Astrocyte (in vitro differentiated cells and primary cell): ENCODE measurements around the gene PI16. TPM values are rescaled to one million over a fixed set of nuclear protein-coding genes. Genes with fewer than 3 reads are reported as not detected.
"Not testable (repeated sequence)": the region's sequence is repeated elsewhere in the genome, so short reads cannot be mapped to it uniquely, and the experiment has no call there.

Source experiments
- DNase-seq: peaks from one replicate; pipeline ENCODE4 v3.0.0-alpha.2; 2010; ENCODE audit warnings: low read depth
- FAIRE-seq: peaks from 2 replicates; lab custom pipeline; 2011; peaks lifted over from hg19 to GRCh38; lab: Jason Lieb, UNC
- H2AFZ ChIP-seq: 2 replicates; pipeline ENCODE4 v1.6.0; 2012; ENCODE audit warnings: low read depth, low read length, inconsistent platforms
- H3K27ac ChIP-seq: 2 replicates; pipeline ENCODE4 v1.5.1; 2011; ENCODE audit warnings: low read depth, low read length, inconsistent platforms
- H3K27me3 ChIP-seq: 2 replicates; pipeline ENCODE4 v1.6.0; 2011; ENCODE audit warnings: low read length, inconsistent platforms; ENCODE audit not compliant: insufficient read depth
- H3K36me3 ChIP-seq: 2 replicates; pipeline ENCODE4 v1.5.1; 2011; ENCODE audit warnings: low read length, inconsistent platforms; ENCODE audit not compliant: insufficient read depth
- H3K4me1 ChIP-seq: 2 replicates; pipeline ENCODE4 v1.5.1; 2011; ENCODE audit warnings: low read length, inconsistent platforms; ENCODE audit not compliant: insufficient read depth
- H3K4me2 ChIP-seq: 2 replicates; pipeline ENCODE4 v1.6.0; 2012; ENCODE audit warnings: low read length, inconsistent platforms
- H3K4me3 ChIP-seq: 2 replicates; pipeline ENCODE4 v1.5.1; 2011; ENCODE audit warnings: low read depth, mild to moderate bottlenecking, low read length, inconsistent platforms; ENCODE audit not compliant: insufficient read depth
- H3K79me2 ChIP-seq: 2 replicates; pipeline ENCODE4 v1.6.0; 2012; ENCODE audit warnings: mild to moderate bottlenecking, low read length, inconsistent platforms; ENCODE audit not compliant: insufficient read depth
- H3K9ac ChIP-seq: 2 replicates; pipeline ENCODE4 v1.6.0; 2012; ENCODE audit warnings: mild to moderate bottlenecking, low read length, inconsistent platforms
- H3K9me3 ChIP-seq: 2 replicates; pipeline ENCODE4 v1.5.1; 2012; ENCODE audit warnings: low read depth, mild to moderate bottlenecking, low read length, inconsistent platforms; ENCODE audit not compliant: insufficient read depth
- H4K20me1 ChIP-seq: 2 replicates; pipeline ENCODE4 v1.6.0; 2012; ENCODE audit warnings: low read length, inconsistent platforms; ENCODE audit not compliant: insufficient read depth
- H3K27ac Mint-ChIP-seq: one replicate; pipeline ENCODE4 v1.8.0; 2021; ENCODE audit warnings: mild to moderate bottlenecking, mixed read lengths; ENCODE audit not compliant: unreplicated experiment
- H3K27me3 Mint-ChIP-seq: one replicate; pipeline ENCODE4 v1.8.0; 2021; ENCODE audit warnings: low read depth, mixed read lengths; ENCODE audit not compliant: unreplicated experiment
- H3K36me3 Mint-ChIP-seq: one replicate; pipeline ENCODE4 v1.8.0; 2021; ENCODE audit warnings: low read depth, mixed read lengths; ENCODE audit not compliant: unreplicated experiment
- H3K4me1 Mint-ChIP-seq: one replicate; pipeline ENCODE4 v1.8.0; 2021; ENCODE audit warnings: low read depth, mixed read lengths; ENCODE audit not compliant: unreplicated experiment
- H3K4me3 Mint-ChIP-seq: one replicate; pipeline ENCODE4 v1.8.0; 2021; ENCODE audit warnings: mild to moderate bottlenecking, moderate library complexity, mixed read lengths; ENCODE audit not compliant: unreplicated experiment
- H3K9me3 Mint-ChIP-seq: one replicate; pipeline ENCODE4 v1.8.0; 2021; ENCODE audit warnings: mild to moderate bottlenecking, mixed read lengths; ENCODE audit not compliant: unreplicated experiment
- EZH2 ChIP-seq: IDR thresholded peaks from 2 replicates; pipeline ENCODE4 v1.6.1; 2012; ENCODE audit warnings: mild to moderate bottlenecking, low read length, inconsistent platforms; ENCODE audit not compliant: insufficient read depth
- total RNA-seq: library from RNA; stranded (reverse); gene quantifications from 2 replicates; pipeline ENCODE4 v1.2.1, GENCODE V29; 2021
- TF ChIP-seq, protein P1 (sequence below): IDR thresholded peaks from 2 replicates; pipeline ENCODE4 v1.5.1; 2011; ENCODE audit warnings: low read depth, mild to moderate bottlenecking, inconsistent platforms, low read length, moderate library complexity; ENCODE audit not compliant: insufficient read depth

The PI16 gene
- total RNA-seq, 1 donor from 2014 or later, result not detected

- peak within 1 kb of the TSS; percentile 96 for H3K4me2 ChIP-seq
- TF ChIP-seq, protein P1, sequence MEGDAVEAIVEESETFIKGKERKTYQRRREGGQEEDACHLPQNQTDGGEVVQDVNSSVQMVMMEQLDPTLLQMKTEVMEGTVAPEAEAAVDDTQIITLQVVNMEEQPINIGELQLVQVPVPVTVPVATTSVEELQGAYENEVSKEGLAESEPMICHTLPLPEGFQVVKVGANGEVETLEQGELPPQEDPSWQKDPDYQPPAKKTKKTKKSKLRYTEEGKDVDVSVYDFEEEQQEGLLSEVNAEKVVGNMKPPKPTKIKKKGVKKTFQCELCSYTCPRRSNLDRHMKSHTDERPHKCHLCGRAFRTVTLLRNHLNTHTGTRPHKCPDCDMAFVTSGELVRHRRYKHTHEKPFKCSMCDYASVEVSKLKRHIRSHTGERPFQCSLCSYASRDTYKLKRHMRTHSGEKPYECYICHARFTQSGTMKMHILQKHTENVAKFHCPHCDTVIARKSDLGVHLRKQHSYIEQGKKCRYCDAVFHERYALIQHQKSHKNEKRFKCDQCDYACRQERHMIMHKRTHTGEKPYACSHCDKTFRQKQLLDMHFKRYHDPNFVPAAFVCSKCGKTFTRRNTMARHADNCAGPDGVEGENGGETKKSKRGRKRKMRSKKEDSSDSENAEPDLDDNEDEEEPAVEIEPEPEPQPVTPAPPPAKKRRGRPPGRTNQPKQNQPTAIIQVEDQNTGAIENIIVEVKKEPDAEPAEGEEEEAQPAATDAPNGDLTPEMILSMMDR, result no peak
- no peak for TF ChIP-seq EZH2
- FAIRE-seq (no peak), DNase-seq (peak; percentile 81)
- peak within 1 kb of the TSS; percentile 94 for H3K4me3 ChIP-seq
- H3K4me1 ChIP-seq, result peaks cover 20% of the 10 kb centered on the region
- Mint-ChIP-seq H3K9me3 (peaks cover 2% of the 10 kb centered on the region), H3K4me3 (peak within 1 kb of the TSS; percentile 96), H3K36me3 (no peaks in the 10 kb centered on the region), H3K27ac (peak within 1 kb of the TSS; percentile 97), H3K27me3 (no peaks in the 10 kb centered on the region), H3K4me1 (peaks cover 20% of the 10 kb centered on the region)
- peaks cover 4% of the 10 kb centered on the region for H3K27me3 ChIP-seq
- peak within 1 kb of the TSS; percentile 99 for H3K9ac ChIP-seq
- H3K79me2 ChIP-seq, result peaks cover 53% of the 10 kb centered on the region
- H3K9me3 ChIP-seq, result no peaks in the 10 kb centered on the region
- peaks cover 42% of the 10 kb centered on the region for H4K20me1 ChIP-seq
- H3K36me3 ChIP-seq, result peaks cover 3% of the 10 kb centered on the region
- H3K27ac ChIP-seq, result peak within 1 kb of the TSS; percentile 87
- H2AFZ ChIP-seq, result peak within 1 kb of the TSS; percentile 70
These were observed 31.5 kb downstream of the PI16 start, which contains the start of gene MTCH1 for GRCh38 chr6:36985808-36986703. MTCH1 (minus strand) TSS chr6:36986196; CDS start chr6:36986173, 23 bp downstream.

DNA sequence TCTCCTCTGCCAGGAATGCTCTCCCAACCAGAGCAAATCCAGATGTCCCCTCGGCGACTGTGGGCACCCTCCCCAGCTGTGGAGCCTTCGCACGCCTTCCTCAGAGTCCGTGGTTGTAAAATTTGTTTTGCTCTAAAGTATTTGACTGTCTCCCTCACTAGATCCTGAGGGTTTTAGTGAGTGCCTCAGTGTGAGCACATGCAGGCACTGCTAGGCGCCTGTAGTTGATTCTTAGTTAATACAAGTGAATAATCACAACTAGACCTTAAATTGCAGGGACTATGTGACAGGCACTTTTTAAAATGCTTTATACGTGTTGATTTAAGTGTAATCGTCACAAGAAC lies 32.1 kb downstream of the PI16 start:
- DNase-seq (no peak), FAIRE-seq (no peak)
- H3K4me2 ChIP-seq, result peak overlapping the region; percentile 96
- H3K36me3 Mint-ChIP-seq, result no peaks in the 10 kb centered on the region
- no peaks in the 10 kb centered on the region for H3K9me3 ChIP-seq
- peaks cover 47% of the 10 kb centered on the region for H3K79me2 ChIP-seq
- H3K9ac ChIP-seq, result peak overlapping the region; percentile 99
- peaks cover 4% of the 10 kb centered on the region for H3K27me3 ChIP-seq
- H3K4me3 ChIP-seq, result peak overlapping the region; percentile 94
- H3K27ac Mint-ChIP-seq, result peak overlapping the region; percentile 97
- H3K4me1 ChIP-seq, result peaks cover 20% of the 10 kb centered on the region
- peak overlapping the region; percentile 70 for H2AFZ ChIP-seq
- peaks cover 13% of the 10 kb centered on the region for H3K4me1 Mint-ChIP-seq
- TF ChIP-seq EZH2, result no peak
- TF ChIP-seq, protein P1, result no peak
- peaks cover 3% of the 10 kb centered on the region for H3K36me3 ChIP-seq
- H3K27me3 Mint-ChIP-seq, result peaks cover 2% of the 10 kb centered on the region
- peak overlapping the region; percentile 87 for H3K27ac ChIP-seq
- H3K9me3 Mint-ChIP-seq, result peaks cover 2% of the 10 kb centered on the region
- peak overlapping the region; percentile 96 for H3K4me3 Mint-ChIP-seq
- peaks cover 36% of the 10 kb centered on the region for H4K20me1 ChIP-seq

- Mint-ChIP-seq H3K27me3 (peaks cover 3% of the 10 kb centered on the region), H3K4me3 (no peak overlapping the region)
- TF ChIP-seq, protein P1, result no peak
These were observed 34.7 kb downstream of the PI16 start for GRCh38 chr6:36989264-36989663.

GRCh38 chr6:36990401-36990800 lies 35.9 kb downstream of the PI16 start:
- DNase-seq, H4K20me1 ChIP-seq, H3K9ac ChIP-seq, H3K27ac ChIP-seq, H3K79me2 ChIP-seq, H3K27me3 Mint-ChIP-seq, H3K36me3 ChIP-seq, H3K9me3 Mint-ChIP-seq, H3K4me3 Mint-ChIP-seq, H3K4me3 ChIP-seq, FAIRE-seq, H3K4me1 Mint-ChIP-seq, H3K4me1 ChIP-seq, H3K36me3 Mint-ChIP-seq, H2AFZ ChIP-seq, H3K27ac Mint-ChIP-seq, H3K9me3 ChIP-seq, H3K4me2 ChIP-seq: not testable (repeated sequence)
- H3K27me3 ChIP-seq, result peaks cover 11% of the 10 kb centered on the region

More at GRCh38 chr6:36989264-36989663, 34.7 kb downstream of the PI16 start:
- Mint-ChIP-seq H3K27ac (no peak overlapping the region), H3K4me1 (peaks cover 9% of the 10 kb centered on the region), H3K36me3 (no peaks in the 10 kb centered on the region), H3K9me3 (peaks cover 2% of the 10 kb centered on the region)
- Histone ChIP-seq H3K36me3 (no peaks in the 10 kb centered on the region), H3K4me1 (peaks cover 11% of the 10 kb centered on the region), H3K9ac (no peak overlapping the region), H3K27ac (no peak overlapping the region), H3K79me2 (peaks cover 21% of the 10 kb centered on the region), H3K4me3 (no peak overlapping the region), H4K20me1 (peaks cover 10% of the 10 kb centered on the region), H3K4me2 (no peak overlapping the region), H3K9me3 (no peaks in the 10 kb centered on the region), H3K27me3 (peaks cover 7% of the 10 kb centered on the region), H2AFZ (no peak overlapping the region)
- FAIRE-seq (no peak), DNase-seq (no peak)
